CD4-positive, alpha-beta memory T cell (primary cell): ENCODE results near the gene CREBZF. TPM values are rescaled to one million over a fixed set of nuclear protein-coding genes. Genes with fewer than 3 reads are reported as not detected.
A peak's percentile ranks its signal among the peaks of the same experiment; 100 is the strongest.

Experiments used
- CTCF ChIA-PET: fragments of 350-600 bp; sonication (Branson Sonifier 250); formaldehyde crosslinking; loops from one replicate; lab custom pipeline; 2021; ENCODE audit warnings: inconsistent platforms; ENCODE audit not compliant: partially characterized antibody; lab: Charles Lee
- POLR2A ChIA-PET: fragments of 350-600 bp; sonication (Branson Sonifier 250); formaldehyde crosslinking; loops from one replicate; lab custom pipeline; 2021; ENCODE audit not compliant: partially characterized antibody; lab: Charles Lee
- DNase-seq, 5 donors: peaks; one replicate each; pipeline versions ENCODE4 v3.0.0 to v3.0.0-alpha.2; 2020 to 2022; ENCODE audit warnings: mixed read lengths in 1 of 5
- H3K27ac ChIP-seq: one replicate; pipeline ENCODE4 v1.7.0; 2013; ENCODE audit warnings: low read depth, low read length
- H3K27me3 ChIP-seq: 2 replicates; pipeline ENCODE4 v1.7.0; 2013; ENCODE audit warnings: mild to moderate bottlenecking, low read length, moderate library complexity; ENCODE audit not compliant: insufficient read depth
- H3K36me3 ChIP-seq: 2 replicates; pipeline ENCODE4 v1.7.0; 2013; ENCODE audit warnings: mild to moderate bottlenecking, low read length, moderate library complexity; ENCODE audit not compliant: insufficient read depth
- H3K4me1 ChIP-seq: 2 replicates; pipeline ENCODE4 v1.7.0; 2013; ENCODE audit warnings: mild to moderate bottlenecking, low read length, moderate library complexity; ENCODE audit not compliant: insufficient read depth
- H3K4me3 ChIP-seq, 2 donors: one replicate each; pipeline ENCODE4 v1.7.0; 2013; ENCODE audit warnings: low read length in 2 of 2, mild to moderate bottlenecking in 1 of 2
- H3K9me3 ChIP-seq, 2 donors: one replicate each; pipeline ENCODE4 v1.7.0; 2013; ENCODE audit warnings: low read length in 2 of 2, control low read depth in 1 of 2; ENCODE audit not compliant: control insufficient read depth in 1 of 2
- H3K27ac Mint-ChIP-seq, 7 donors: one replicate each; pipeline ENCODE4 v1.8.0; 2020 to 2021; ENCODE audit warnings: mixed read lengths in 7 of 7, mild to moderate bottlenecking in 6 of 7, inconsistent platforms in 3 of 7, moderate library complexity in 3 of 7
- H3K27me3 Mint-ChIP-seq, 2 donors: one replicate each; pipeline ENCODE4 v1.8.0; 2020 to 2021; ENCODE audit warnings: mixed read lengths in 2 of 2
- H3K36me3 Mint-ChIP-seq, 2 donors: one replicate each; pipeline ENCODE4 v1.8.0; 2020 to 2021; ENCODE audit warnings: mixed read lengths in 2 of 2, inconsistent platforms in 1 of 2, mild to moderate bottlenecking in 1 of 2
- H3K4me1 Mint-ChIP-seq, 4 donors: one replicate each; pipeline ENCODE4 v1.8.0; 2020 to 2021; ENCODE audit warnings: mixed read lengths in 4 of 4, mild to moderate bottlenecking in 1 of 4
- H3K4me3 Mint-ChIP-seq, 8 donors: one replicate each; pipeline ENCODE4 v1.8.0; 2020 to 2021; ENCODE audit warnings: mixed read lengths in 8 of 8, mild to moderate bottlenecking in 7 of 8, moderate library complexity in 6 of 8, inconsistent platforms in 3 of 8
- H3K9me3 Mint-ChIP-seq, 8 donors: one replicate each; pipeline ENCODE4 v1.8.0; 2020 to 2021; ENCODE audit warnings: mixed read lengths in 8 of 8, mild to moderate bottlenecking in 5 of 8, inconsistent platforms in 3 of 8, moderate library complexity in 1 of 8
- intact Hi-C: fragments of 100-400 bp; cut with micrococcal nuclease; formaldehyde crosslinking; loops from one replicate; pipeline ENCODE4 v1.15.1; 2023
- polyA plus RNA-seq, 2 donors: library from polyadenylated mRNA; unstranded; fragments of 300-500 nt; fragmentation: Illumina TruSeq; gene quantifications; one replicate each; pipeline ENCODE4 v1.2.3, GENCODE V29; 2021
- total RNA-seq, 2 experiments: library from RNA; stranded (reverse); gene quantifications; one replicate each; pipeline ENCODE4 v1.2.3, GENCODE V29; 2021

Gene CREBZF
- total and polyA plus RNA-seq, 4 experiments from 2014 or later: 7.6 to 105 (median 58.4) TPM

DNA sequence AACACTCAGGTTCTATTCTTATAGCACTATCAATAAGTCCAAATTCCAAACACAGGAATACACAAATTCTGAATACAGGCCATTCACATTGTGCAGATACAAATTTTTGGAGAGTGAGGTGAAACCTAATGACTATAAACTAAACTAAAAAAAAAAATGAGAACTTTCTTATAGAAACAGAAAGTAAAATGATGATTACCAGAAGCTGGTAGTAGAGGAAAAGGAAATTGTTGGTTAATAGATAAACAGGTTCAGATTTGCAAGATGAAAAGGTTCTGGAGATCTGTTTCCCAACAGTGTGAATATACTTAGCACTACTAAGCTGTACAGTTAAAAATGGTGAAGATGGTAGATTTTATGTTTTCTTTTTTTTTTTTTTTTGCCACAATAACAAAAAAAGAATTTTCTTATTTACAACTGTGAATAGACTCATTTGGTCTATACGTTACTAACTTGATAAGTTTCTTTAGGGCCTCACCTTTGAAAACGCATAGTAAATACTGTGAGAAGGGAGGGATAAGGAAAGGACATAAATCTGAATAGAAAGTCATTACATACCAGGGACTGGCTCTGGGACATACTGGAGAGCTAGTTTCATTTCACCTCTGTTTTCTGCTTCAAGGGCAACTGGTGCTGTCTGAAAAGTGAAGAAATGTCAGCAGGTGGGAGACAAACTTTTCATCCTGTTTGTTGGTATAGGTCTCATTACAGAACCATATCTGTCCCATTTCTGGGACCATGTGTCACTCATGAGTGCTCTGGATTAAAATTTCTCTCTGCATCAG is 35.2 kb upstream of the CREBZF start:
- no peaks in the 10 kb centered on the region for H3K27me3 ChIP-seq
- CTCF ChIA-PET: interaction anchor here (1.3 to 4.2 kb wide), 4 partner anchors 13 to 155 kb away, joined by 3 to 20 read pairs (median 8); partner anchors contain the start of gene CCDC83
- intact Hi-C loops: loop anchor here (2.0 to 10.0 kb wide), 2 partner anchors 51 to 295 kb away; no protein-coding TSS in a partner anchor
- peaks cover 25% of the 10 kb centered on the region for H3K4me1 ChIP-seq
- Mint-ChIP-seq H3K9me3 (no peaks in the 10 kb centered on the region), H3K27me3 (no peaks in the 10 kb centered on the region), H3K4me3 (peak overlapping the region in 7 of 8 donors; percentile 32 to 72 (median 61)), H3K4me1 (peaks cover 21 to 32% (median 23%) of the 10 kb centered on the region in 4 donors), H3K36me3 (peaks cover 17 to 24% of the 10 kb centered on the region in 2 donors), H3K27ac (peak overlapping the region; percentile 40 to 87 (median 68))
- peak overlapping the region in 1 of 2 donors; percentile 7 for H3K4me3 ChIP-seq
- DNase-seq: peak in 4 of 5 donors; percentile 32 to 53 (median 40)
- H3K27ac ChIP-seq: no peak overlapping the region
- POLR2A ChIA-PET: interaction anchor here (0.6 to 1.8 kb wide), 9 partner anchors 9 to 163 kb away, joined by 3 to 5 read pairs (median 3); partner anchors contain the start of genes CCDC83, SYTL2 and TMEM126A
- H3K36me3 ChIP-seq: no peaks in the 10 kb centered on the region
- no peaks in the 10 kb centered on the region for H3K9me3 ChIP-seq

DNA sequence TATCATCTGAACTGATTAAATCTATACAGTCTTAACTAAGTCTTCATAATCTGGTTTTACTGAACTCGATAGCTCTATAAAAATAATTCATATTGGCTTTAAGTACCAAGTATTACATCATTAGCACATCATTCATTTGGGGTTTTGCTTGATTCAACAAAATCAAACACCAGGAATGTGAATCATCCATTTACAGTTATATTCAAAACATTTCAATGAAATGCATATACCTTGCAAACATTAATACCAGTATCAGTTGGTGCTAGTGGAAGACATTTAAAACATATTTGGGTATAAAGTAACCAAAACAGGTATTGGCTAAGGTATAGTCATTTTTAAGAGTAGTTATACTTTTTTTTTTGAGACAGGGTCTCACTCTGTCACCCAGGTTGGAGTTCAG is 33.3 kb upstream of the CREBZF start:
- Histone ChIP-seq H3K9me3 (no peaks in the 10 kb centered on the region), H3K27ac (no peak overlapping the region), H3K4me1 (peaks cover 25% of the 10 kb centered on the region), H3K27me3 (no peaks in the 10 kb centered on the region), H3K4me3 (no peak overlapping the region), H3K36me3 (no peaks in the 10 kb centered on the region)
- CTCF ChIA-PET: interaction anchor here (0.8 to 4.2 kb wide), 8 partner anchors 9 to 593 kb away, joined by 3 to 20 read pairs (median 4); partner anchors contain the start of gene CCDC83
- no peak for DNase-seq
- Mint-ChIP-seq H3K4me1 (peaks cover 21 to 29% (median 23%) of the 10 kb centered on the region in 4 donors), H3K4me3 (no peak overlapping the region), H3K9me3 (no peaks in the 10 kb centered on the region), H3K36me3 (peaks cover 15 to 21% of the 10 kb centered on the region in 2 donors), H3K27me3 (no peaks in the 10 kb centered on the region), H3K27ac (no peak overlapping the region)
- POLR2A ChIA-PET: interaction anchor here (0.6 to 1.7 kb wide), 3 partner anchors 55 to 125 kb away, joined by 3 to 4 read pairs (median 4); no protein-coding TSS in a partner anchor
- intact Hi-C loops: loop anchor here (10.0 kb wide), 1 partner anchor 297 kb away; no protein-coding TSS in a partner anchor

DNA sequence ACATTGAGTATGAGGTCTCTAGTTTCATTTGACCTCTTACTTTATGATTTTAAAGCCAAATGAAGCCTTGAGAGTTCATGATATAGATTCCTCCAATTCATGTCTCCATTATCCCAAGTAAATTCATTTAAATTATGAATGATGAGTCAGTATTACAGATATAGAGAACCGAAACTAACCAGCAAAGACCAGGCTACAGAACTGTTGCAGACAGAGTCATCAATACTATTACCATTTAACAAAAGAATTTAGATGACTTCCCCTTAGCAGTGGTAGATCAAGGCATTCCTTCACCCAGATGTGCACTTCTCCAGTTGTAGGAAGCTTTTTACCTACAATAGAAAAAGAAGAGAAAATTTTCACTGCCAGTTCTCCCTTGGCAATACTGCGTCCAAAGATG is 32.8 kb upstream of the CREBZF start:
- CTCF ChIA-PET: interaction anchor here (1.0 to 4.2 kb wide), 6 partner anchors 9 to 594 kb away, joined by 3 to 20 read pairs (median 4); no protein-coding TSS in a partner anchor
- Histone ChIP-seq H3K4me1 (peaks cover 25% of the 10 kb centered on the region), H3K27me3 (no peaks in the 10 kb centered on the region), H3K36me3 (no peaks in the 10 kb centered on the region), H3K27ac (no peak overlapping the region), H3K9me3 (no peaks in the 10 kb centered on the region), H3K4me3 (no peak overlapping the region)
- H3K36me3 Mint-ChIP-seq: peaks cover 11 to 24% of the 10 kb centered on the region in 2 donors
- DNase-seq: no peak
- H3K4me1 Mint-ChIP-seq: peaks cover 21 to 27% (median 23%) of the 10 kb centered on the region in 4 donors
- peak overlapping the region in 3 of 7 donors; percentile 26 to 72 (median 32) for H3K27ac Mint-ChIP-seq
- H3K4me3 Mint-ChIP-seq: no peak overlapping the region
- POLR2A ChIA-PET: interaction anchor here (0.9 to 1.7 kb wide), 2 partner anchors 100 to 111 kb away, joined by 3 to 4 read pairs; no protein-coding TSS in a partner anchor
- no peaks in the 10 kb centered on the region for H3K9me3 Mint-ChIP-seq
- no peaks in the 10 kb centered on the region for H3K27me3 Mint-ChIP-seq
- intact Hi-C loops: loop anchor here (10.0 kb wide), 1 partner anchor 297 kb away; no protein-coding TSS in a partner anchor

- intact Hi-C loops: loop anchor here (2.0 to 10.0 kb wide), 2 partner anchors 57 to 299 kb away; no protein-coding TSS in a partner anchor
- H3K4me3 ChIP-seq: no peak overlapping the region
- Mint-ChIP-seq H3K36me3 (peaks cover 12 to 30% of the 10 kb centered on the region in 2 donors), H3K27ac (peak overlapping the region in 1 of 7 donors; percentile 11), H3K4me1 (peaks cover 18 to 23% (median 20%) of the 10 kb centered on the region in 4 donors), H3K27me3 (no peaks in the 10 kb centered on the region), H3K9me3 (no peaks in the 10 kb centered on the region), H3K4me3 (no peak overlapping the region)
- no peaks in the 10 kb centered on the region for H3K9me3 ChIP-seq
- H3K36me3 ChIP-seq: no peaks in the 10 kb centered on the region
- no peak overlapping the region for H3K27ac ChIP-seq
- CTCF ChIA-PET: interaction anchor here (0.7 to 5.6 kb wide), 17 partner anchors 9 to 305 kb away, joined by 3 to 49 read pairs (median 4); partner anchors contain the start of genes CCDC83 and CCDC89
- no peaks in the 10 kb centered on the region for H3K27me3 ChIP-seq
- POLR2A ChIA-PET: interaction anchor here (0.9 to 1.6 kb wide), 3 partner anchors 30 to 159 kb away, joined by 3 to 5 read pairs (median 4); partner anchors contain the start of gene CREBZF
- H3K4me1 ChIP-seq: peaks cover 16% of the 10 kb centered on the region
- no peak for DNase-seq
Measured at GRCh38 chr11:85695546-85695945, 30.6 kb upstream of the CREBZF start.

- ChIA-PET CTCF (interaction anchor here (0.7 to 5.6 kb wide), 15 partner anchors 8 to 306 kb away, joined by 3 to 49 read pairs (median 4); partner anchors contain the start of genes CCDC83 and CCDC89), POLR2A (interaction anchor here (0.6 to 1.5 kb wide), 4 partner anchors 29 to 160 kb away, joined by 3 to 5 read pairs (median 4); partner anchors contain the start of gene CREBZF)
- Histone ChIP-seq H3K27ac (no peak overlapping the region), H3K4me3 (no peak overlapping the region), H3K36me3 (no peaks in the 10 kb centered on the region), H3K4me1 (peaks cover 5% of the 10 kb centered on the region), H3K27me3 (no peaks in the 10 kb centered on the region), H3K9me3 (no peaks in the 10 kb centered on the region)
- Mint-ChIP-seq H3K27ac (peak overlapping the region in 2 of 7 donors; percentile 7 to 53), H3K27me3 (peaks cover 0 to 2% of the 10 kb centered on the region in 2 donors), H3K9me3 (no peaks in the 10 kb centered on the region), H3K36me3 (peaks cover 15 to 32% of the 10 kb centered on the region in 2 donors), H3K4me3 (no peak overlapping the region), H3K4me1 (peaks cover 8 to 12% (median 9%) of the 10 kb centered on the region in 4 donors)
- intact Hi-C loops: loop anchor here (1.0 to 10.0 kb wide), 7 partner anchors 58 to 499 kb away; no protein-coding TSS in a partner anchor
- DNase-seq: peak in 4 of 5 donors; percentile 40 to 57 (median 45)
Measured at GRCh38 chr11:85694385-85694980, 29.6 kb upstream of the CREBZF start.

DNA sequence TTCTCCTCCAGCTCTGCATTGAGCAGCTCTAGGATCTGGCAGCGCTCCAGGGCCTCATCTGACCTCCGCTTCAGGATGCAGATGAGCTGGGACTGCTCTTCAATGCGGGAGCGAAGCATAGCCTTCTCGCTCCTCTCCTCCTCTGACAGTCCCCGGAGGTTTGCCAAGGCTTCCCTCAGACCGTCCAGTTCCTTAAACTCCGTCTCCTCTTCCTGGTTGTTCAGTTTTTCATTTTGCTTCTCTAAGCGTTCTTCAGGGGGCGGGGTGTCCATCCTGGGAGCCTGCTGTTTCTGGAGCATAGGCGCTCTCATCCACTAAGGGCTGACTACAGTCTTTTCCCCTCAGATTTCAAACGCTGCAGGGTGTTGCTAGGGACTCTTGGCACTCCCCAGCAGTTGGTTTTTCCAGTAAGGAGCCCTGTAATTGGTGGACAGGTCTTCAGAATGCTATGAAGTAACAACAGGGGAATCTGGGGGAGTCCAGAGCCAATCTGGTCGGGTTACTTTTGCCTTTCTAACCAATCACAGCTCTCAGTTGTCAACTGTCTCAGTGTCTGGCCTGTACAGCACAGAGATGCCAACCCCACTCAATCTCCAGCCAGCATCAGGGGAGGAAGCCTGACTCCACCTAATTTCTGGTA is 21.0 kb upstream of the CREBZF start, which contains the start of gene CCDC89:
CCDC89 (minus strand) TSS at position 376 of the 640 bp plus-strand sequence; CDS start at position 311, 65 bp downstream.
- intact Hi-C loops: no loop called here
- peaks cover 7 to 23% (median 16%) of the 10 kb centered on the region in 4 donors for H3K4me1 Mint-ChIP-seq
- Histone ChIP-seq H3K36me3 (no peaks in the 10 kb centered on the region), H3K4me3 (no peak within 1 kb of the TSS), H3K9me3 (no peaks in the 10 kb centered on the region), H3K4me1 (peaks cover 12% of the 10 kb centered on the region), H3K27ac (no peak within 1 kb of the TSS), H3K27me3 (no peaks in the 10 kb centered on the region)
- ChIA-PET CTCF (interaction anchor here (1.0 to 1.3 kb wide), 3 partner anchors 10 to 22 kb away, joined by 3 to 5 read pairs (median 4); no protein-coding TSS in a partner anchor), POLR2A (interaction anchor here (1.9 kb wide), 1 partner anchor 21 kb away, joined by 10 read pairs; the partner anchor contains the start of gene CREBZF)
- H3K36me3 Mint-ChIP-seq: peaks cover 3 to 8% of the 10 kb centered on the region in 2 donors
- H3K9me3 Mint-ChIP-seq: no peaks in the 10 kb centered on the region
- DNase-seq: no peak
- peak within 1 kb of the TSS in 2 of 8 donors; percentile 20 to 46 for H3K4me3 Mint-ChIP-seq
- peak within 1 kb of the TSS in 4 of 7 donors; percentile 0 to 56 (median 28) for H3K27ac Mint-ChIP-seq
- H3K27me3 Mint-ChIP-seq: peaks cover 6 to 9% of the 10 kb centered on the region in 2 donors
